Stimulated activated CD8-positive, alpha-beta memory T cell treated with anti-CD3 and anti-CD28 coated beads, Interleukin-4, amount 100 ng/mL, for 24 hours (primary cell): Measurements from ENCODE around the gene LCE5A.
"Not testable (repeated sequence)": the region's sequence is repeated elsewhere in the genome, so short reads cannot be mapped to it uniquely, and the experiment has no call there.

Experiments
- DNase-seq: peaks from one replicate; pipeline ENCODE4 v3.0.0-alpha.2; 2020; ENCODE audit warnings: low read depth

Gene LCE5A

GRCh38 chr1:152516082-152516481 lies 5.5 kb downstream of the LCE5A start:
- no peak for DNase-seq

- no peak for DNase-seq
These were observed 6.7 kb downstream of the LCE5A start for GRCh38 chr1:152517237-152517811.

GRCh38 chr1:152519851-152520250 lies 9.2 kb downstream of the LCE5A start:
- DNase-seq, result no peak

GRCh38 chr1:152520561-152521090 lies 10.0 kb downstream of the LCE5A start:
- no peak for DNase-seq

GRCh38 chr1:152525080-152525641 lies 14.6 kb downstream of the LCE5A start:
- DNase-seq, result no peak

- DNase-seq, result no peak
These were observed 22.8 kb downstream of the LCE5A start for GRCh38 chr1:152533327-152533938.

GRCh38 chr1:152535774-152536173 lies 25.2 kb downstream of the LCE5A start:
- DNase-seq, result no peak

GRCh38 chr1:152537496-152537895 lies 26.9 kb downstream of the LCE5A start:
- DNase-seq, result no peak

- no peak for DNase-seq
These were observed 29.3 kb downstream of the LCE5A start for GRCh38 chr1:152539901-152540300.

GRCh38 chr1:152543820-152544219 lies 33.2 kb downstream of the LCE5A start:
- DNase-seq, result no peak

GRCh38 chr1:152546704-152547103 lies 36.1 kb downstream of the LCE5A start:
- no peak for DNase-seq

- not testable (repeated sequence) for DNase-seq
These were observed 37.8 kb downstream of the LCE5A start for GRCh38 chr1:152548358-152548757.
